Stimulated activated CD8-positive, alpha-beta memory T cell treated with anti-CD3 and anti-CD28 coated beads, Interleukin-15, amount 100 ng/mL, for 48 hours (primary cell): ENCODE measurements around the gene AVPI1.
A peak's percentile ranks its signal among the peaks of the same experiment; 100 is the strongest.
"Not testable (repeated sequence)": the region's sequence is repeated elsewhere in the genome, so short reads cannot be mapped to it uniquely, and the experiment has no call there.

ENCODE experiments used
- DNase-seq, 2 donors: peaks; one replicate each; pipeline ENCODE4 v3.0.0-alpha.2; 2020; ENCODE audit warnings: low read depth in 2 of 2

AVPI1 gene

DNA sequence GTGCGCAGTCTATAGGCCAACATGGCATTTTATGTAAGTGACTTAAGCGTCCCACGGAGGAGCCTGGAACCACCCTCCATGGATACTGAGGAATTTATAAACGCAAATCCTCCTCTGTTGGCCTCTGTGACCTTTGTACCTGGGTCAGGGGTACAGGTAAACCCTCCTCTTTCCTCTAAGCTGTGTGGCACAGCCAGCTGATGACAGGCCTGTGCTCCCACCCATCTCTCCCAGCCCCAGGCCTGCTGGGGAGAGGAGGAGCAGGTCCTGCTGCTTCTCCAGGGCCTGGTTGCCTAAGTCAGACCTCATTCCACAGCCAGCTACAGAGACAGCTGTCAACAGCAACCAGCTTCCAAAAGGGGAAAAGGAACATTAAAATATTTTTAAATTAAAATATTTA is 5.0 kb downstream of the AVPI1 start:
- no peak for DNase-seq

DNA sequence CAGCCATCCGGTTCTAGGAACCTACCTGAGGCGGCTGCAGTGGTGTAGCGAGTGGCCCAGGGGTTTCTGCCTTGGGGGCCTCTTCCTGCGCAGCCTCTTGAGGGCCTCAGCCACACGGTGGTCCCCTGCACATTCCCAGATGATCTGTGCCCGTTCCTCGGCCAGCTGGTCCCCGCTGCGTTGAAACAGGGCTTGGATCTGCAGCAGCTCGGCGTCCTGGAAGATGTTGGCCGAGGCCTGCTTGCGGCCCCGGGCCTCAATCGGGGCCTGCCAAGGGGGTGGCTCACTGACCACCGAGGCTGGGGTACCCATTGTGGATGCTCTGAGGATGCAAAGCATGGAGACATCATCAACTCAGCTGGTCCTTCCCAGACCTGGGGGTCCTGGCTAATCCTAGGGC is 7.4 kb downstream of the AVPI1 start:
- no peak for DNase-seq

DNA sequence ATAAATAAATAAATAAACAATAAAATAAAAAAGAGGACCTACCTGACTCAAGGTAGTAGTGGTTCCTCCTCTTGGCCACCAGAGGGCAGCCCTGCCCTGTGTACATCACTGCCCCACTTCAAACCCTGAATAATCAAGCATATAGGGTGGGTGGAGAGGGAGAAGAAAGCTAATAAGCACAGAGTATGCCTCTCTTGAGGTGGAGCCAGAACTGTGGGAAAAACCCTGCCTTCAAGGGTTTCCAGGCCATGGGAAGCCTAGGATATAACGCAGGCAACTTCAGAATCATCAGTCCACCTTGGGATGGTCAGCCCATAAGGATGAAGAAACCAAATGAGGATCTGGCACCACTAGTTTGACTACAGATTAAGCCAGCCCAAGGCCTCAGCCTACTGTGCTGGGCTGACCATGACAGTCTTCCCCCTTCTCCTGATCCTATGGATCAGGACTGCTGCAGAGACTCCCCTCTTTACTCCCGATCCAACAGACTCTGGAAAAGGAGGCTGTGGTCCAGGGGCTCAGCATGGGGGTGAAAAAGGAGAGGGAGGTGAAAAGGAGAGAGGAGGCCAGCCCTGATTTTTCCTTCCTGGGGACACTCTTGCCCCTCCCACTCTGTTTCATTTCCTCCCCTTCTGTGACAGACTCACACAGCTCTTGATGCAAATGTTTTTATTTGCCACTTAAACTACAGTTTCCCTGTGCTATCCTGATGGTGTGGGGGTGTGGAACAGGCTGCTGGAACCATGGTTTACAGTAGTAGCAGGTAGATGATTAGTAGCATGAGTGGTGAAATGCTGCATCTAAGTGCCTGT is 10.1 kb downstream of the AVPI1 start:
- no peak for DNase-seq

DNA sequence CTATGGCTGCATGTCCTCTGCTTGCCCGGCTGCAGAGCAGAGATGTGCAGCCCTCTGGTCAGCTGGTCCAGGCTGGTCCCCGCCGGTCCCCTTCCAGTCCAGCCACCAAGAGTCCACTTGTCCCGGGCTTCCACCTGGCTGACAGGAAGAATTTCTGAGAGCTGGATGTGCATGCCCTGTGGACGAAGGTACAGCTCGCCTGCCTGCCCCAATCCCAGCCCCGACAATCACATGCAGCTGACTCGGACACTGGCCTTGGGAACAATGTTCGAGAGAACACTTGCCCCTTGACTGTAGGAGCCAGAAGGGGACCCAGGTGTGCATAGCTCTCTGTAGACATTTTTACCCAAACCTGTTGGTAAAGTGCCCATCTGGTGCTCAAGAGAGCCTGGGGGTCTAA is 11.8 kb downstream of the AVPI1 start:
- no peak for DNase-seq

DNA sequence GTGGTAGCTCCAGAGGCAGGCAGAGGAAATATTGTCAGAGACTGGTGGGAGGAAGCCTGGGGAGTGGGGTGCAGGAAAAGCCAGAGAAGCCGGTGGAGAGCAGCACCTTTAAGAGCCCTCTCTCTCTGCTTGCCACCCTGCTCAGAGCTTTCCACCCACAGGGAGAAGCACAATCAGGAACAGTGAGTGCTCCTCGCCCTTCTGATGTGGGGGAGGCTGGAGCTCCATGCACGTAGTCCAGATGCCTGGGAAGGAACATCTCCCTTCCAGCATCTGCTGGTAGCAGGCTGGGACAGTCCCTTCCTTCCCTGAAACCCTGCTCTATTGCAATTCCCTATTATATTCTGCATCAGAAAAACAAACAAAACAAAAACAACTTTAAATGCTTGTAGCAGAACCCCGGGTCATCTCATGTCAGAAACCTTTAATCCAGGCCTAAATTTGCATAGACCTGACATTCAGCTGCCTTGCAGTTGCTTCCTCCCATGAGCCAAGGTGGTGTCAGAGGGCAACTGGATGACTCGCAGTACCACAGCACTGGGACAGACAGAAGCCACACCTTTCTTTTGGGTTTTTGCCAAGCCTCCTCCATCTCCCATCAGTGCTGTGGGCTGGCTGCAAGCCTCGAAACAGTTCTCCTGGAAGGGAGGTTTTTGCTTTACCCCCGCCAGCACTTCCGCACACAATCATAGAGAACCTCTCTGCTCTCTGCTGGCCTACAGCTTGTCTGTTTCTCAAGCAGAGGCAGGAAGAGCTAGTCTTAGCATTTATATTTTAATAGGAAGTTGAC is 13.1 kb downstream of the AVPI1 start:
- DNase-seq, result peak; percentile 11 to 23

DNA sequence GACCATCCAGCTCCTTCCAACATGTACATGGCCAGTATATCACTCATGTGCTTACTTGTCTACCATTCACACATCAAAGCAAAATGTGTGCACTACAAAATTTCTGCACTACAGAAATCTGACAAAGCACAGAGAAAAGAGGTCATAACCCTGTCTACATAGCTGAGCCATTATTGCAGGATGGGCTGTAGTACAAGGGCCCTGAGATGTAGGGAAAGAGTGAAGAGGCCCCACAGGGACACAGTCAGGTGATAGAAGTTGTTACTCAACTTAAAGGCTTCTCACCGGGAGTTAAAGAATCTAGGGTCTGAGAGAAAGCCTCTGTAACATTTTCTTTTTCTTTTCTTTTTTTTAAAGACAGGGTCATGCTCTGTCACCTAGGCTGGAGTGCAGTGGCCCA is 17.5 kb downstream of the AVPI1 start:
- no peak for DNase-seq

DNA sequence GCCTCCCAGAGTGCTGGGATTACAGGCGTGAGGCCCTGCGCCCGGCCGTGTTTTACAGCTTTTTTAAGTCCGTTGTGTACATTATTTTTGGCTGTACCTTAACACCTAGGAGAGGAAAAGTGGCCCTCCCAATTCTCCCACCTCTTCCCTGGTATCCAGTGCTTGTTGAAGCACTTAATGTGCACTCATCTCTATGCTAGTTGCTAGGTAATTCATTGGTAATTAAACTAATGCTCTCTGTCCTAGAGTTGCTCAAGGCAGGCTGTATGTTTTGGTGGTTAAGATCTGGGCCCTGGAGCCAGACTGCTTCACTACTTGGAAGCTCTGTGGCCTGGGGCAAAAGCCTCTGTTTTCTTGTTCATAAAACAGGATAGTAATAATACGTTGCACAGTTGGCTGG is 19.6 kb downstream of the AVPI1 start:
- no peak for DNase-seq

DNA sequence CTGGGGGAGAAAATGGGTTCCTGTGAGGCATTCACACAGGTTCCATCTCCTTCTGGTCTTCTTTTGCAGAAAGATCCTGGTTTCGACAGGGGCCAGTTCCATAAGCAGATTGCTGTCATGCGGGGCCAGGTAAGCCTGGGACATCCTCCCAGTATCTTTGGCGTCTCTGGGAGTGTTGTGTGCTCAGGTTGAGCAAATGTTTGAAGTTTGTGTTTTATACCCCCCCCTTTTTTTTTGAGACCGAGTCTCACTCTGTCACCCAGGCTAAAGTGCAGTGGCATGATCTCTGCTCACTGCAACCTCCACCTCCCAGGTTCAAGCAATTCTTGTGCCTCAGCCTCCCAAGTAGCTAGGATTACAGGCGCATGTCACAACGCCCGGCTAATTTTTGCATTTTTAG is 20.0 kb downstream of the AVPI1 start:
- DNase-seq, result no peak

DNA sequence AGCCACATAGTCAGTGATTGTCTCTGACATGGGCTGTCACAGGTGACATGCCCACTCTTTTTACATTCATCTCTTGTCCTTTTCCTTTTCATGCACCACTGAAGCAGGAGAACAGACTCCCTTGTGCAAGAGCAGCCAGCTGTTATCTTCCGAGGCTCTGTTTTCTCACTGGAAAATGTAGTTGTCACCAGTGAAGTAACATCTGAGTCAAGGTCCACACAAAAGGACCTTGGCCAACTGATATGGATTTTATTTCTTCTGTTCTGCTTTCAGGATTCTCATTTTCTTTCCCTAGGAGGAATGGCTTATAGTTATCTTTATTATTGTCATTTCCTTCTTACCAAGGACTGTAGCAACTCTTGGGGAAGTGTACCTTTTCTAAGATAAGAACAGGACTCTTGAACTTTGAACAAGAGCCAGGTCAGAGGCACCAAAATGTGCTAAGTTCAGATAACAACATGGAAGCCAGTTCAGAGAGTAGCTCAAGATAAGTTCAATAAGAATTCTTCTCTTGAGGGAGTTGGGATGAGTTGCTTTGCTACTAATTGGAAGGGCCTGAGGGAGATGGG is 22.7 kb downstream of the AVPI1 start:
- DNase-seq, result no peak

DNA sequence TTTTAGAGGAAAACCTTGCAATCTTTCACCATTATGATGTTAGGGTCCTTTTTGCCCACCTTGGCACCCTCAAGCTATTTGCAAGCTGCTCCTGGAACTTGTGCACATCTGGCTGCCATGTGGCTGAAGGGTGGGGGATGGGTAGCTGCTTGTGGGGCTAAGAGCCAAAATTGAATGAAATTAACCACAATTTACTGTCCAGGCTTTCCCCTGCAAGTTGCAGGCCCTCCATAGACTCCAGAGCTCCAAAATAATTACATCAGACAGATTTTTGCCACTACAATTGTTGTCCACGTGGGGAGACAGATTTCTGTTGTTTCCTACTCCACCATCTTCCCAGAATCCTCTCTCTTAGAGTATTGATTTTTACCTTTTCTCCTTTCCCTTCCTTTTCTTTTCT is 27.5 kb downstream of the AVPI1 start:
- no peak for DNase-seq

DNA sequence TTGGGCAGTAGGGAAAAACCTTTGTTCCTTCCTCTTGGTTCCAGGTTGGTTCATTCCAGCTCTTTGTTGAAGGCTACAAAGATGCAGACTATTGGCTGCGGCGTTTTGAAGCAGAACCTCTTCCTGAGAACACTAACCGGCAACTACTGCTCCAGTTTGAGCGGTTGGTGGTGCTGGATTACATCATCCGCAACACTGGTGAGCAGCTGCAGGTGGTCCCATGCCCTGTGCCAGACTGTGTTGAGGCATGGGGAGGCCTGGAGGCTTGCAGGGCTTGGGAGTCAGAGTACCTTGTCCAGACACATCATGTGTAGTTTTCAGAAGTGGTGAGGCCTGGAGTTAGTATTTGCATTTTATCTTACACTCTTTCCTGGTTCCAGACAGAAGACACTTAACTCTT is 30.3 kb downstream of the AVPI1 start:
- no peak for DNase-seq

DNA sequence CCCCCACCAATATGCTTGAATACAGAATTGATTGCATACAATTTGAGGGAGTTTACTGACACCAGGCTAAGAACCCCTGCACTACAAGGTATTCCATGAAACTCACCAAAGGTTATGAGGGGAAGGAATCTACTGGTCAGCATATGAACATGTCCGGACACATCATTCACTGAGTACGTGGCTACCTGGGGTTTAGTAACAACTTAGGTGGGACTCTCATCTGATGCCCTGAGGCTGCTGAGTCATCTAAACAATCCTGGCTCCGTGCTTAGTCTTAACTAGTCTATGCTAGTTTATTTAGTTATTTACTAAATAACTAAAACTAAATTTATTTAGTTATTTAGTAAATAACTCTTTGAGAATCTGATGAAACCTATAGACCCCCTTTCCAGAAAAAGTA is 35.3 kb downstream of the AVPI1 start:
- no peak for DNase-seq

DNA sequence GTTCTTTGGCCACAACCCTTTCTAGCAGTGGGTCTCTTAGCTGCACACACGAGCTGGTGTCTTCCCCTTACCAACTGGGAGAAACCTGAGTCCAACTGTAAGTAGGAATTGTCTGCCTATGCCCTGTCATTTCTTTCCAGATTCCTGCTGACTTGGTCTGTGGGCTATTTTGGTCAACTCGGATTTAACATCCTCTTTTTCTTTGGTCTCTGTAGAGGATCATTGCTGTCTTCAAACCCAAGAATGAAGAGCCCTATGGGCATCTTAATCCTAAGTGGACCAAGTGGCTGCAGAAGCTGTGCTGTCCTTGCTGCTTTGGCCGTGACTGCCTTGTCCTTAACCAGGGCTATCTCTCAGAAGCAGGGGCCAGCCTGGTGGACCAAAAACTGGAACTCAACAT is 36.3 kb downstream of the AVPI1 start:
- DNase-seq, result no peak

DNA sequence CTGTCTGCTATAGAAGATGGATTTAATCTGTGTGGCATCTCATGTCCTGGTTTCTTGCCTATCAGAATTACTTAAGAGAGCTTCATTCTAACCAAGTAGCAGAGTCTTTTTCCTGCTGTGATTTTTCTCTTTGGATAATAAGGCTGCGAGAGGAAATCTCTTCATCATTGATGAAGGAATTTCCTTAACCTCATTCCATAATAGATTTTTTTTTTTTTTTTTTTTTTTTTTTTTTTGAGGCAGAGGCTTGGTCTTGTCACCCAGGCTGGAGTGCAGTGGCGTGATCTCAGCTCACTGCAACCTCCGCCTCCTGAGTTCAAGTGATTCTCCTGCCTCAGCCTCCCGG is 37.7 kb downstream of the AVPI1 start:
- DNase-seq, result not testable (repeated sequence)

DNA sequence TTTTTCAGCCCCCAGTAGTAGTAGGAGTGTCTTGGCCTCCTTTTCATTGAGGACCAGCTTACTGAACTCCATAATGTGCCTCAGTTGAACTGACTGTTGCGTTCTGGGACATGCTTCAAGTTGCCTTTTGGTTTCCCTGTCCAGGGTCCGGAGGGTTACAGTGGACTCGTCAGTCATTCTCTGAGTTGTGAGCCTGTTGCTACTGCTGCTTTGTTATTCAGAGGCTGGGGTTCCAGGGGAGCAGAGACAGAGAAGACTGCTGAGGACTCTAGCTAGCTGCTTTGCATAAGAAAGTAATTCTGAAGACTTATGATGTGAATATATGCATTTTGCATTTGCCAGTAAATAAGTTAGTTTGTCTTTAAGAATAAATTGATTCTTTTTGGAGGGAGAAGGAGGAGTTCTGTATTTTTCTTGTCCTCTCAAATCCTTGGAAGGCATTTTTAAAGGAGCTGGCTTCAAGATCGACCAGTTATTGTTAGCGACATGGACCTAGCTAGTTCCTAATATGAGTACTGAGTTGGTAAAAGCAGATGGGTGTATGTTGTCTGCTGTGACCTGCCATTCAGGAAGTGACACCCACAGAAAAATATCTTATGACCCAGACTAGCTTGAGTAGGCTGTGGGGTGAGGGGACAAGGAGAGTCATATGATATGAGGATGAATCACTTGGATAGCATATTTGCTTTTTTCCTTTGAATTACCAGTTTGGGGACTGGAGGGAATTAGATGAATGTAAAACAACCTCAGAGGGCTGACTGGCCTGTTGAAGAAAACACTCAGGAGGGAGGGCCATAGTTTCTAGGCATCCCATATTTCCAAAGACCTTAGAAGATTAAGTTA is 38.3 kb downstream of the AVPI1 start:
- no peak for DNase-seq

DNA sequence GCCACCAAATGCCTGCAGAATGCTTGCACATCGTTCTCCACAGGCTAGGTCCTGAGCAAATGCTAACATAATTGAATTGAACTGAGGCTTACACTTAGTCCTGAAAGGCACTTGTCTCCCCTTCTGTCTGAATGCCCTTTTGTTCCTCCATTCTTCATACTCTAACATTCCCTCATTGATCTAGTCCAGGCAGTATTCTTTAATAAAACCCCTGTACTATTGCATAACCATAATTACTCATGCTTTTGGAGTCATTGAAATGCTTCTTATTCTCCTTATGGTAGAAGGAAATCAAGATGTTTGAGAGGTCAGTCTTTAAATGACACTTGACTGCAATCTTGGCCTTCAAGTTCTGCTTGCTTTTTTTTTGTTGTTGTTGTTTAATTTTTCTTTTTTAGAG is 39.5 kb downstream of the AVPI1 start:
- no peak for DNase-seq

DNA sequence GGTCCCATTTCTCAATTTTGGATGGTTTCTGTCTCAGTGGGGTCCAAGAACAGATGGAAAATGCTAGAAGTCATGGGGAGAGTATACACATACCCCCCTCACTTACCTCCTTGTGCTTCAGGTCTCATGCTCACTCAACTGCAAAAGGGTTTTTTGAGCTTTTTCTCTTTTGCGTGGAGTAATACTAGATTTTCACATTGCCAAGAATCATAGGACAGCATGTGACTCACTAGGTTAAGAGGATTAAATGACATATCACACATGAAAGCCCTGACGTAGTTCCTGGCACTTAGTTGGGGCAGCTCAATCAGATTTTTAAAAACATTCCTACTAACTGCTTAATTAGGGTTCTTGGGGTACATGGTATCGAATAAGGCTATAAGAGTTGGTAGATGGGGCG is 42.1 kb downstream of the AVPI1 start:
- no peak for DNase-seq

DNA sequence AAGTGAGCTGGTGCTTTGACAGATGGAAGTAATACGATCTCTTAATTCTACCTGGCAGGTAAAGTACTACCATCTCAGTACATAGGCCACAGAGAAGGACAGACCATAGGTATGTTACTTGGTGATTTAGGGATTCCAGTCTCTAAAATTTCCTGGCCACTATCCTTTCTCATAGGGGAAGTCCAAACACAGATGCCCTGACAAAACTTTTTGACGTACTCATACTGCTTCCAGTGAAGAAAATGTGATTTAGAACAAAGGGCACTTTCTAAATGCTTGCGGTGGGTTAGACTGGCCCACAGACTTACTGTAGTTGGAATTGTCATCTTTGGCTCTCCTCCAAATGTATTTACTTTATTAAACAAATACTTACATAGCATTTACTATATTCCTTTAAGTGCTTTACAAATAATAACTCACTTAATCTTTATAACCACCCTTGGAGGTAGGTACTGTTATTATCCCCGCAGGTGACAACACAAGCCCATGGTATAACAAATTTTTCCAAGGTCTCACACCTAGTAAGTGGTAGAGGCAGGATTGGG is 43.5 kb downstream of the AVPI1 start:
- no peak for DNase-seq

DNA sequence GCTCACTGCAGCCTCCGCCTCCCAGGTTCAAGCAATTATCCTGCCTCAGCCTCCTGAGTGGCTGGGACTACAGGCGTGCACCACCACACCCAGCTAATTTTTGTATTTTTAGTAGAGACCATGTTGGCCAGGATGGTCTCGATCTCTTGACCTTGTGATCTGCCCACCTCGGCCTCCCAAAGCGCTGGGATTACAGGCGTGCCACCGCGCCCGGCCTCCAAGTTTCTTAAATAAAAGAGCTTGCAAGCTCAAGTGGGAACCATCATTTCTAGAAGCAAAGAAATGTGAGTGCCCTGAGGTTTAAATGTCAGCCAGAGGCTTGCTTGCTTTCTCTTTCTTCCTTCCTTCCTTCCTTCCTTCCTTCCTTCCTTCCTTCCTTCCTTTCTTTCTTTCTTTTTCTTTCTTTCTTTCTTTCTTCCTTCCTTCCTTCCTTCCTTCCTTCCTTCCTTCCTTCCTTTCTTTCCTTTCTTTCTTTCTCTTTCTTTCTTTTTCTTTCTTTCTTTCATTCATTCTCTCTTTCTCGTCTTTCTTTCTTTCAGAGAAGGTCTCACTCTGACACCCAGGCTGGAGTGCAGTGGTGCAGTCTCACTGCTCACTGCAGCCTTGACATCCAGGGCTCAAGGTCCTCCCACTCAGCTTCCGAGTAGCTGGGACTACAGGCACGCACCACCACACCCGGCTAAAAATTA is 44.4 kb downstream of the AVPI1 start:
- DNase-seq, result not testable (repeated sequence)

DNA sequence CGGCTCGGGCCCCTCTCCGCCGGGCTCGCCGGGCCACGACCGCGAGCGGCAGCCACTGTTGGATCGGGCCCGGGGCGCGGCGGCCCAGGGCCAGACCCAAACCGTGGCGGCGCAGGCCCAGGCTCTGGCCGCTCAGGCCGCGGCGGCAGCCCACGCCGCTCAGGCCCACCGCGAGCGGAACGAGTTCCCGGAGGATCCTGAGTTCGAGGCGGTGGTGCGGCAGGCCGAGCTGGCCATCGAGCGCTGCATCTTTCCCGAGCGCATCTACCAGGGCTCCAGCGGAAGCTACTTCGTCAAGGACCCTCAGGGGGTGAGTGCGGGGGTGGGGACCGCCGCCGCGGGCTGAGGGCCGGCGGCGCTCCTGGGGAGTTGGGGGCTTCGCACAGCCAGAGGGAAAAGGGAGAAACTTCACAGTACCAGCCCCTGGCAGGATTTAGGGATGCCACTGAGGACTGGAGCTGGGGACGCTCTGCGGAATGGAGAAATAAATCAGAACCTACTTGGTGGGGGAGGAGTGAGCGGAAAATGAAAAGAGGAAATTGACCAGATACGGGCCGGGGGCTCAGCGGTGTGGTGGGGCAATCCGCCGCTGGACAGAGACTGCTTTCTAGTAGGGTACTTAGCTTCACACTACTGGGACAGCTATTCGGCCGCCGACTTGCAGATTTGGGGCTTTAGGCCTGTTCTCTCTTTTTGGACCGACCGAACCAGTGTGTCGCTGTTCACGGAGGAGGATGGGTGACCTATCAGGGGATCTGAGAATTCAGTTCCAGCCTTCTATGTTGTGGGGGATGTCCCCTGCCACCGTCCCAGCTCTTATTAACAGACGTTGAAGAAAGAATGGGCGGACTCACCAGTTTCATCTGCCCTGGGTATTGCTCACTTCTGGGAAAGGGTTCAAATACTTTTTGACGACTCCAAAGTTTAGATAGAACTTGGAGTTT is 45.9 kb downstream of the AVPI1 start:
- DNase-seq, result no peak
